HG03060 (cell line): ENCODE results near the gene PAN3.

ENCODE experiments used
- ATAC-seq: cut with Tn5 transposase; IDR thresholded peaks from one replicate; pipeline ENCODE4 v1.9.1; 2021; ENCODE audit warnings: low read depth, moderate number of reproducible peaks; ENCODE audit not compliant: unreplicated experiment

Gene PAN3

DNA sequence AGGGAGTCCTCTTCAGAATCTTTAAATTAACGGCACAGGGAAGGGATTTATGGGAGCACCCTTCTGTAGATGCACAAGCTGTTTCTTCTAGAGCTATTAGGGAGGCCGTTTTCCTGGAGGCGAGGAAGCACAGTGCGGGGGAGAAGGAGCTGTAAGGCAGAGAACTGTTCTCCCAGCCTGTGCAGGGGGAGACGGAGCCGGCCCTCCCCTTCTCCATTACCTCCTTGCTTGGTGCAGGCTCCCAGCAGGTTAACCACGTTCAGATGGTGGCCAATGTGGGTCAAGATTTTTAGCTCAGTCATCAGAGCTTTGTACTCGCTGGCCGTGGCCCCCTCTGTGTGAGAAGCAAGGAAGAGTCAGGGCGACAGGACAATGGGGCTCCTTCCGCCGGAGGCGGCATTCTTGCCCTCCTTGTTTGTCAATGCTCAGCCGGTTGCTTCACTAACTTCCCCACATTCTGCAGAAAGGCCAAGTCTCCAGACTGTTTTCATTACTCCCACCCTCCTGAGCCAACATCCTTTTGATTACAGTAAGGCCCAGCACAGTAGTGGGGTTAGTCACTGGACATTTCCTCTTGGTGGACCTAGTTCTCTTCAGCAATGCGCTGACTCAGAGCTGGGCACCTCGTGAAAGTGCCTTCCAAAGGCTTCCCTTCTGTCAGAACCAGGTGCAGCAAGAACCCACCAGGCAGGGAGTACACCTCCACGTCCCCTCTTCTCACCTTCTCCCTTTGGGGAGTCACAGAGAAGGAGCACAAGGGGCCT is 191.2 kb downstream of the PAN3 start:
- no peak for ATAC-seq

GRCh38 chr13:28333204-28333881 is 195.0 kb downstream of the PAN3 start:
- no peak for ATAC-seq

- ATAC-seq: no peak
Measured at GRCh38 chr13:28336193-28336657, 197.9 kb downstream of the PAN3 start.

DNA sequence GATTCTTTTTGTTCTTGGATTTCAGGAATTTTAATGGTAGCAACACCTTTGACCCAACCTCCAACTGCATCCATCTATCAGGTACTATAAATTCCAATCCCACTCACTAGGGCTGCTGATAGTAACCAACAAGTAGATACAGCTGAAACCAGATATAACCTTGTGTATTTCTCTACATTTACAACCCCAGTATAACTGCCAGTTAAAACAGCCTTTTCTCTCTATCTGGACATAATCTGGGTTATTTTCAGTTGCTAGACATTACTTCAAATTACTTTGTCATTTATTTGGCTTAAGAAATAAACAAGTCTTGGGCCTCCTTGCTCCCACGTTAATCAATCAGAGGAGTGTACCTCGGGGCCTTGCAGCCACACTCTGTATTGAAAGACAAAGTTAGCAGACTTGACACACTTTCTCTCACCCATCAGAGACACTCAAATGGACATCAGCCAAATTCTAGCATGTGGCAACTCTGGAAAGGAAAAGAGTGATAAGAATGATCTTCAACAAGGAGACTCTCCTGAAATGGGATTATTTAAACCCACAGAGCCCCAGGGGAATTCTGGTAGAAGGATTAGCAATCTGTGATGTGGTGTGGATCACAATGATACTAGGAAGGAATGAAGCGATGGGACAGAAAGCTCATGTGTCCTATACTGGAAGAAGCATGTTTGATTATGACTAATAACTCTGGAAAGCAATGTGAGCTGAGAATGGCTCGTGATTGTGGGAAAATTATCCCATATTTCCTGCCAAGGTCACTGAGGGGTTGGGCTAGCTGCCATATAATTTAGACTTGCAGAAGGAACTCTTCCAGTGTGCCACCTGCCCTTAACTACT is 199.0 kb downstream of the PAN3 start:
- ATAC-seq: no peak

- ATAC-seq: no peak
Measured at GRCh38 chr13:28338006-28338574, 199.7 kb downstream of the PAN3 start.

GRCh38 chr13:28338742-28339141 is 200.4 kb downstream of the PAN3 start:
- no peak for ATAC-seq

GRCh38 chr13:28339419-28339818 is 201.1 kb downstream of the PAN3 start:
- ATAC-seq: no peak

GRCh38 chr13:28340272-28340793 is 202.0 kb downstream of the PAN3 start:
- no peak for ATAC-seq

DNA sequence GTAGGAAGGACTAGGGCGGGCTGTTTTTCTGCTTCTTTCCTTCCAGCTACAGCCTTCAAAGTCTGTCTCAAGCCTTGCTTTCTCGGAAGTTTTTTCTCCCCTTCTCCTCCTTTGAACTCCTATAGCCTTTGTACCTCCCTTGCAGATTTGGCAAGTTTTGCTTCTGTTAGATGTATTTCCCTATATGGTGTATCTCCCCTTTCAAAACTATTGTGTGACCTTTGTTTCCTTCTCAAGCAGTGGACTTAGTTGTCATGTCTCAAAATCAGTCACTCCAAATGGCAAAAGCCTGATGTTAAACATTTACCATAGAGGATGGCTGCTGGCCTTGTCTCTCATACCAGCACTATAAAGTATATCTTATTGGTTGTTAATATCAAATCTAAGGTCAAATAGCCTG is 203.9 kb downstream of the PAN3 start:
- ATAC-seq: no peak

DNA sequence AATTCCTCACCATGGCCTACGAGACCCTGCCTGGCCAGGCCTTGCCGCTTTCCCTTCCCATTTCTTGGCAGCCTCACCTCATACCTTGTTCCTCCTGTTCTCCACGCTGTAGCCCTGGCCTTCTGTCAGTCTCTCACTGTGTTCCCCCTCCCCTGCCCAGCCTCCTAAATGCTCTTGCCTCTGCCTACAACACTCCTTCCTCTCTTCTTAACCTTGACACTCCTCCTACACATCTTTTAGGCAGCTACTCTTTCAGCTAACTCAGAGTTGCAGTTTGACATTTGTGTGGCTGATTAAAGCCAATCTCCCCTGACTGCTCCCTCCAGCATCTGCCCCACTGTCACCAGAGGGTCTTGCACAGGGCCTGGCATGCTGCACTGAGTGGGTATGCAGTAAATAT is 205.8 kb downstream of the PAN3 start:
- no peak for ATAC-seq
